HG02885 (cell line): Measurements from ENCODE around the gene MAP3K12.

Source experiments
- ATAC-seq: cut with Tn5 transposase; IDR thresholded peaks from one replicate; pipeline ENCODE4 v1.9.1; 2021; ENCODE audit warnings: mild to moderate bottlenecking; ENCODE audit not compliant: unreplicated experiment, poor library complexity

The MAP3K12 gene

GRCh38 chr12:53474819-53475218 is 24.4 kb downstream of the MAP3K12 start:
- ATAC-seq = no peak

GRCh38 chr12:53474077-53474476 is 25.2 kb downstream of the MAP3K12 start:
- ATAC-seq = no peak

GRCh38 chr12:53472056-53472582 is 27.1 kb downstream of the MAP3K12 start:
- ATAC-seq = no peak

GRCh38 chr12:53468282-53468681 is 31.0 kb downstream of the MAP3K12 start:
- no peak for ATAC-seq

- ATAC-seq = no peak
These were observed 31.4 kb downstream of the MAP3K12 start for GRCh38 chr12:53467880-53468279.

- no peak for ATAC-seq
These were observed 32.2 kb downstream of the MAP3K12 start for GRCh38 chr12:53467082-53467481.

DNA sequence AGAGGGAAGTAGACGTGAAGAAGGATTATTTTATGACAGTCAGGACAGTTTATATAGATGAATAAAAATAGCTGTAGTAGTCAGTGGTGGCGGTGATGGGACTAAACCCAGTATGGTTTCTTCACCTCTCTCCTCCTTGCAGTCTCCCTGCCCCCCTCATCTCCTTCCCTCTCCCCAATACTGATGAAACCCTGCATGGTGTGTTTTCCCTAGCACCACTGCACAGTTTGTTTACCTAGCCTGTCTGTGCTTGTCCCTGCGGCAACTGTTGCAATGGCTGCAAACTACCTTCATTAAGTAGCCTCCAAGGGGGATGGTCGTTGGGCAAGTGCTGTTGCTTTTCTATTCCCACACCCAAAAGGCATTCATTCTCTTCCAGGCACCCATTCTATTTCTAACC is 32.6 kb downstream of the MAP3K12 start:
- no peak for ATAC-seq

GRCh38 chr12:53465679-53466078 is 33.6 kb downstream of the MAP3K12 start:
- ATAC-seq = no peak

DNA sequence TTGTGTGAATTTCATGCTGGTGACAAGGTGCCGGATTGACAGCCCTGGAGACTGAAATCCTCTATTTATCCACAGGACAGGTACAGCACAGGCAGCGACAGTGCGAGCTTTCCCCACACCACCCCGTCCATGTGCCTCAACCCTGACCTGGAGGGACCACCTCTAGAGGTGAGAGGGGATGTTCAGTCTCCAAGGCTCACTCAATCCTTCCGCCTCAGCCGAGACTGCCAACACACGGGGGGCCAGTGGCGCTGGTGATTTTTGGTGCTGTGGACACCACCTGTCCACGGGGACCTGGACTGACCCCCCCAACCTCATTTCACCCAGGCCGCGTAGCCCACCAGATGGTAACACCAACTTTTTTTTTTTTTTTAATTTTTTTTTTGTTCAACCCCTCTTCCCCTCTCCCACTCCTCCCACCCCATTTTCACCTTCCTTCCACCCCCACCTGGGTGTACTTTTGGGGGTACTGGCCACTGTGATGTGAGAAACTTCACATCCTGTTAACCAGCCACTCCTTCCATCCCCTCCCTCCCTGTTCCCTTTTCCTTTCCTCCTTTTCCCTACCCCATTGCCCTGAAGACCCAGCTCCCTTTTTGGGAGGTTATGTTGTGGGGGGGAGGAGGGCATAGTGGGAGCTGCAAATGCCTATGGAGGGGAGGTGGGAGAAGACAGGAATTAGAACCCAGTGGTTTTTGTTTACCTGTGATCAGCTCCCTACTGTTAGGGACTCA is 34.4 kb downstream of the MAP3K12 start:
- no peak for ATAC-seq

- ATAC-seq = no peak
These were observed 35.3 kb downstream of the MAP3K12 start for GRCh38 chr12:53463802-53464560.

- ATAC-seq = no peak
These were observed 36.3 kb downstream of the MAP3K12 start for GRCh38 chr12:53462935-53463334.

- ATAC-seq = no peak
These were observed 37.7 kb downstream of the MAP3K12 start for GRCh38 chr12:53461591-53461990.

GRCh38 chr12:53461059-53461458 is 38.2 kb downstream of the MAP3K12 start:
- ATAC-seq = no peak

DNA sequence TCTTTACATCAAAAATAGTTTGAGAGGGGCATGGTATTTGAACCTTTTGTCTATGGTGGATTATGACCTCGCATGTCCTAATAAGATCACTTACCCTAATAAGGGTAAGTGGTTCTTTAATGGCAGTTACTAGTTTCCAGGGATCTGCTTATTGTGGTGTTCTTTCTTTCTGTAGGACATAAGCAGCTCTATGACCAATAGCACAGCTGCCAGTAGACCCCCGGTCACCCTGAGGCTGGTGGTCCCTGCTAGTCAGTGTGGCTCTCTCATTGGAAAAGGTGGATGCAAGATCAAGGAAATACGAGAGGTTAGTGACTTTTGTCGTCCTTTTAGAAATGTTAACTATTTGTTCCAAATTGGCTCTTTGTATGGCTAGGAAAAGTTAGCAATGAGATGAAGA is 40.2 kb downstream of the MAP3K12 start:
- ATAC-seq = no peak

DNA sequence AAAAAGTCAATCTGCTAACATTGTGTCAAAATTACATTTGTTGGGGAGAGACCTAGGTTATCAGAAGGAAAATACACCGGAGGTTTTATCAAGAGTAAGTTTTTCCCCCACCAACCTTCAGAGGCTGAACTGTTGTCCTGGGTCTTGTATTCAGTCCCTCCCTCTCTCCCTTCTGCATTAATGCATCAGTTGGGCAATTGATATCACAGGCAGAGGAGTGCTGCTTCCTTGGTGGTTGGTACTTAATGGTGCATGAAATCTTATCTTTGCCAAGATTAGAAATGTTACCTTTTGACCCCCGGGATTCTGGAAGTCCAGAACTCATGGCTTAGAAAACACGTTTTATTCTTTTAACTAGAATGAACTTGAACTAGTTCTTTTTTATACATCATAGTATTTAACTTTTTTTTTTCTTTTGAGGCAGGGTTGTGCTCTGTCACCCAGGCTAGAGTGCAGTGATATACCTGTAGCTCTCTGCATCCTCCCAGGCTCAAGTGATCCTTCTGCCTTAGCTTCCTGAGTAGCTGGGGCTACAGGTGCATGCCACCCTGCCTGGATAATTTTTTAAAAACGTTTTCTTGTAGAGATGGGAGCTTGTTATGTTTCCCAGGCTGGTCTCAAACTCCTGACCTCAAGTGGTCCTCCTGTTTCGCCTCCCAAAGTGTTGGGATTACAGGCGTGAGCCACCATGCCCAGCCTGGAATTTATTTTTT is 42.4 kb downstream of the MAP3K12 start:
- ATAC-seq = no peak

- ATAC-seq = no peak
These were observed 44.6 kb downstream of the MAP3K12 start for GRCh38 chr12:53454707-53455106.

- ATAC-seq = no peak
These were observed 45.2 kb downstream of the MAP3K12 start for GRCh38 chr12:53453953-53454640.

DNA sequence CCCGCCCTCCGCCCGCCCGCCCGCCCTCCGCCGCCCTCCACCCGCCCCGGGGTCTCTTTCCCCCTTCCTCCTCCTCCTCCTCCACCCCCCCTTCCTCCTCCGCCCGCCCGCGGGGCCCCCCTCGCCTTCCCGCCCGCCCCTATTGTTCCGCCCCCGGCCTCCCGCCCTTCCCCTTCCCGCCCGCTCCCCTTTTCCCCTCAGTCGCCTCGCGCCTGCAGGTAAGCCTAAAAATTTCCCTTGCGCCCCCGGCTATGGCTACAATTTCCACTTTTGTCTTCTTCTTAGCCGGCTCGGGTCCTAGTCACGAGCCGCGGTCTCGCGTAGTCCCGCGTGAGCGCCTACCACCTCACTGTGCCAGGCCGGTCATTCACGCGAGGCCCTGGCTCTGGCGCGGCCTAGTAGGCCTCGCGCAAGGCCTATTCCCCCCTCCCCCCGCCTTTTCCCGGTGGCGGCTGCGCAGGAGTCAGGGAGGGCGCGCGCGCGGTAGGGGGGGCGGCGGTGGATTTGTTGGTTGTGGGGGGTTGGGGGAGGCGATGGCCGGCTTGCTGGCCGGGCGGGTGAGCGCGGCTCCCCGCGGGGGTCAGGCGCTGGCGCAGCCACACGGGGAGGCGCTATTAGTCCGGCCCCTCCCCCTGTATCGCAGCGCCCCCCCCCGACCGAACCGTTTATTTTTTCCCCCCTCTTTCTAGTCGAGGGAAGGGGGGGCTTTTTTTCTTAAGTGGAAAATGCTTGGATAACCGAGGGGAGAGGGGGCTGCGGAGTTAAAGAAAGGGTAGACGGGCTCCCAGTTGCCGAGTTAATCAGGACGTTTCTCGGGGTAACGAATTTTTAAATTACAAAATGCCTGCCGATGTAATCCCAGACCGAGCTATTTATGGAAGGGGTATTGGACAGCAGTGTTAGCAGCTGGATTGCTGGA is 46.8 kb downstream of the MAP3K12 start:
- ATAC-seq = peak; percentile 37

DNA sequence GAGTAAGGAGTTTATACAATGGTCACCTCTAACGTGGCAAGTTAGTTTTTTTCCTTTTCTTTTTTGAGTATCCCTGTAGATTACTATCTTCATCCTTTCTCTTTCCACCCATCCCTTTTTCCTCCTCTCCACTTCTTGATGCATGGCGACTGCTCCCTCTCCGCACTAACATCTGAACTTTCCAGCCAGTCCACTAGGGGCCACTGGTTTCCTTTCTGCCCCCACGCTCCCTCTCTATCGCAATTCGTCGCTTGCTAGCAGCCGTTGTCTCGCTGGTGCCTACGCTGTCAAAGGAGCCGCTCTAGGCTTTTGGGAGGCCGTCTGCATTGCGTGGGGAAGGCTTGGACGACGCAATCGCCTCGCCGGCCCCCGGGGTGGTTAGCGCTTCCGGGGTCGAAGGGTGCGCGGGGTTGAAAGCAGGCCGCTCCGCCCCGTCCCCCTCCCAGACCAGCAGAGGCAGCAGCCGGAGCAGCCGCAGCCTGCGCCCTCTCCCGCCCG is 47.5 kb downstream of the MAP3K12 start, which contains the start of gene PCBP2:
PCBP2 (plus strand) TSS at position 442 of the 498 bp plus-strand sequence. CDS start 2,699 bp downstream, outside the sequence.
- peak; percentile 95 for ATAC-seq
